ENCODE measurements around the gene CTNNB1. TPM values are rescaled to one million over a fixed set of nuclear protein-coding genes. Genes with fewer than 3 reads are reported as not detected.
A peak's percentile ranks its signal among the peaks of the same experiment; 100 is the strongest.

The CTNNB1 gene
- 100 to 1,000 TPM; 311 to 495 (median 405) TPM for total RNA-seq
- polyA plus RNA-seq, result 100 to 1,000 TPM; 169 to 193 TPM
- long read RNA-seq, donor 1, full-length matches to known transcripts, result 32 of 71 reads
- long read RNA-seq, donor 1, partial matches to known transcripts, result 23 of 71 reads
- long read RNA-seq, donor 1, other reads (novel, unspliced or antisense), result 16 of 71 reads
- long read RNA-seq, donor 2, full-length matches to known transcripts, result 47 of 187 reads
- long read RNA-seq, donor 2, partial matches to known transcripts, result 140 of 187 reads
- long read RNA-seq, donor 2, other reads (novel, unspliced or antisense), result 0 of 187 reads
- long read RNA-seq, donor 3, full-length matches to known transcripts, result 131 of 180 reads
- long read RNA-seq, donor 3, partial matches to known transcripts, result 35 of 180 reads
- long read RNA-seq, donor 3, other reads (novel, unspliced or antisense), result 14 of 180 reads

GRCh38 chr3:41198950-41199865, at the start of gene CTNNB1:
Gene CTNNB1, plus strand, starts transcription at chr3:41199505. Its CDS starts 24,564 bp downstream, at chr3:41224069.
- no peaks in the 10 kb centered on the region for H3K27me3 ChIP-seq
- 0 to 1% (median 0%) methylated on average over 51 to 112 of the region's 112 CpGs for WGBS, 3 donors
- intact Hi-C loops (cut with DNase I), result loop anchor here in 1 of 4 donors (10.0 kb wide), 1 partner anchor 324 kb away; no protein-coding TSS in a partner anchor
- peak; percentile 92 to 97 (median 96) for DNase-seq
- no peaks in the 10 kb centered on the region for H3K4me1 ChIP-seq (ENCODE audit: insufficient read depth)
- H3K9me3 ChIP-seq, result no peaks in the 10 kb centered on the region
- no peaks in the 10 kb centered on the region for H3K36me3 ChIP-seq
- peak within 1 kb of the TSS; percentile 89 for H3K4me3 ChIP-seq
- H3K27ac ChIP-seq, result peak within 1 kb of the TSS; percentile 91 to 93
- TF ChIP-seq EP300 (IDR thresholded peaks at IDR 0.05), result no peak
- TF ChIP-seq CTCF (IDR thresholded peaks at IDR 0.05), result peak in 2 of 3 donors; percentile 32 to 55
- peak; percentile 100 for TF ChIP-seq POLR2A (IDR thresholded peaks at IDR 0.05)

GRCh38 chr3:41155834-41156233, 43.5 kb upstream of the CTNNB1 start:
- 94 to 99% (median 96%) methylated on average over 3 of the region's 3 CpGs for WGBS, 3 donors
- H3K36me3 ChIP-seq, result no peaks in the 10 kb centered on the region
- intact Hi-C loops (cut with DNase I), result no loop called here
- H3K9me3 ChIP-seq, result no peaks in the 10 kb centered on the region
- no peak overlapping the region for H3K27ac ChIP-seq
- no peak overlapping the region for H3K4me3 ChIP-seq
- H3K27me3 ChIP-seq, result no peaks in the 10 kb centered on the region
- no peaks in the 10 kb centered on the region for H3K4me1 ChIP-seq (ENCODE audit: insufficient read depth)
- no peak for DNase-seq
- TF ChIP-seq EP300 (IDR thresholded peaks at IDR 0.05) (no peak), CTCF (IDR thresholded peaks at IDR 0.05) (no peak), POLR2A (IDR thresholded peaks at IDR 0.05) (no peak)

- WGBS, 3 donors, result 100% methylated on average over 1 of the region's 1 CpG
These were observed 40.4 kb upstream of the CTNNB1 start for GRCh38 chr3:41158947-41159346.

GRCh38 chr3:41159588-41160189, 39.6 kb upstream of the CTNNB1 start:
- Histone ChIP-seq H3K4me3 (no peak overlapping the region), H3K9me3 (no peaks in the 10 kb centered on the region), H3K4me1 (ENCODE audit: insufficient read depth) (no peaks in the 10 kb centered on the region), H3K27me3 (no peaks in the 10 kb centered on the region), H3K36me3 (no peaks in the 10 kb centered on the region), H3K27ac (no peak overlapping the region)
- no peak for DNase-seq
- intact Hi-C loops (cut with DNase I), result no loop called here
- TF ChIP-seq CTCF (IDR thresholded peaks at IDR 0.05) (no peak), EP300 (IDR thresholded peaks at IDR 0.05) (no peak), POLR2A (IDR thresholded peaks at IDR 0.05) (no peak)
- 87 to 97% (median 96%) methylated on average over 3 of the region's 3 CpGs for WGBS, 3 donors

More at GRCh38 chr3:41158947-41159346, 40.4 kb upstream of the CTNNB1 start:
- no peak for DNase-seq
- no peak for TF ChIP-seq POLR2A (IDR thresholded peaks at IDR 0.05)
- Histone ChIP-seq H3K9me3 (no peaks in the 10 kb centered on the region), H3K36me3 (no peaks in the 10 kb centered on the region), H3K27ac (no peak overlapping the region), H3K27me3 (no peaks in the 10 kb centered on the region), H3K4me1 (ENCODE audit: insufficient read depth) (no peaks in the 10 kb centered on the region), H3K4me3 (no peak overlapping the region)
- intact Hi-C loops (cut with DNase I), result no loop called here

Measured in ovary (tissue), 10 donors.